SK-N-MC (cell line): ENCODE results near the gene SKOR2.
A peak's percentile ranks its signal among the peaks of the same experiment; 100 is the strongest.
"Not testable (repeated sequence)": the region's sequence is repeated elsewhere in the genome, so short reads cannot be mapped to it uniquely, and the experiment has no call there.

ENCODE experiments used
- DNase-seq: peaks from one replicate; pipeline ENCODE4 v3.0.0-alpha.2; 2011; ENCODE audit warnings: low read depth, low spot score
- H3K27ac ChIP-seq: fragments of 200-600 bp; sonication (generic); 2 replicates; pipeline ENCODE4 v1.5.1; 2016; ENCODE audit warnings: mixed run types
- H3K36me3 ChIP-seq: fragments of 200-600 bp; sonication (generic); 2 replicates; pipeline ENCODE4 v1.6.1; 2017; ENCODE audit warnings: antibody characterized with exemption, low read length, mixed read lengths; ENCODE audit not compliant: insufficient read depth
- H3K4me3 ChIP-seq: fragments of 200-600 bp; sonication (generic); 2 replicates; pipeline ENCODE4 v1.5.1; 2016
- H3K9ac ChIP-seq: fragments of 200-600 bp; sonication (generic); 2 replicates; pipeline ENCODE4 v1.8.0; 2017; ENCODE audit warnings: mixed run types, mixed read lengths; ENCODE audit not compliant: insufficient read length
- H3K9me3 ChIP-seq: fragments of 200-600 bp; sonication (generic); 2 replicates; pipeline ENCODE4 v1.6.1; 2017; ENCODE audit warnings: low read depth, mild to moderate bottlenecking, antibody characterized with exemption, low read length, moderate library complexity, mixed read lengths
- EZH2 ChIP-seq: fragments of 200-600 bp; sonication (generic); IDR thresholded peaks from one replicate; pipeline ENCODE4 v1.6.1; 2017; ENCODE audit warnings: antibody characterized with exemption
- FOXP2 ChIP-seq: optimal IDR thresholded peaks from 2 replicates; pipeline ENCODE3; 2011; ENCODE audit warnings: mild to moderate bottlenecking, moderate library complexity; ENCODE audit not compliant: insufficient read depth; ENCODE audit errors: extremely low read length, control extremely low read depth
- POLR2AphosphoS5 ChIP-seq: IDR thresholded peaks from 2 replicates; pipeline ENCODE4 v1.6.1; 2012; ENCODE audit warnings: mild to moderate bottlenecking, low read depth, low read length, borderline replicate concordance

Gene SKOR2

GRCh38 chr18:47184419-47185050 lies 66.9 kb downstream of the SKOR2 start:
- Histone ChIP-seq H3K36me3 (no peaks in the 10 kb centered on the region), H3K9ac (no peak overlapping the region), H3K4me3 (no peak overlapping the region), H3K9me3 (no peaks in the 10 kb centered on the region), H3K27ac (no peak overlapping the region)
- no peak for DNase-seq
- TF ChIP-seq EZH2 (no peak), FOXP2 (no peak)

- H3K4me3 ChIP-seq, H3K9me3 ChIP-seq, H3K36me3 ChIP-seq, DNase-seq, H3K9ac ChIP-seq, H3K27ac ChIP-seq: not testable (repeated sequence)
These were observed 69.3 kb downstream of the SKOR2 start for GRCh38 chr18:47182156-47182555.

GRCh38 chr18:47180765-47181164 lies 70.7 kb downstream of the SKOR2 start:
- H3K9me3 ChIP-seq = no peaks in the 10 kb centered on the region
- TF ChIP-seq EZH2 = no peak
- TF ChIP-seq POLR2AphosphoS5 = no peak
- no peak for TF ChIP-seq FOXP2
- H3K9ac ChIP-seq = no peak overlapping the region
- no peak for DNase-seq
- H3K36me3 ChIP-seq = no peaks in the 10 kb centered on the region
- no peak overlapping the region for H3K27ac ChIP-seq
- H3K4me3 ChIP-seq = no peak overlapping the region

GRCh38 chr18:47179520-47179919 lies 71.9 kb downstream of the SKOR2 start:
- DNase-seq = no peak

GRCh38 chr18:47175898-47176575 lies 75.4 kb downstream of the SKOR2 start, which contains the start of gene IER3IP1:
Gene IER3IP1, minus strand, starts transcription at chr18:47176364. Its CDS starts 87 bp downstream, at chr18:47176277.
- Histone ChIP-seq H3K9ac (peak within 1 kb of the TSS; percentile 94), H3K36me3 (peaks cover 11% of the 10 kb centered on the region; the same call in 1 of the 2 replicates), H3K9me3 (no peaks in the 10 kb centered on the region), H3K27ac (0 out of 2 replicates have a peak within 1 kb of the TSS, but pooled peaks have one; percentile 48), H3K4me3 (peak within 1 kb of the TSS; percentile 93)
- no peak for TF ChIP-seq EZH2
- TF ChIP-seq POLR2AphosphoS5 = peak; percentile 94
- TF ChIP-seq FOXP2 = no peak
- DNase-seq = peak; percentile 39

More at GRCh38 chr18:47179520-47179919, 71.9 kb downstream of the SKOR2 start:
- Histone ChIP-seq H3K36me3 (no peaks in the 10 kb centered on the region), H3K4me3 (no peak overlapping the region), H3K9me3 (no peaks in the 10 kb centered on the region), H3K27ac (no peak overlapping the region), H3K9ac (no peak overlapping the region)
- no peak for TF ChIP-seq EZH2
- no peak for TF ChIP-seq FOXP2
- no peak for TF ChIP-seq POLR2AphosphoS5

- no peak for TF ChIP-seq FOXP2
- TF ChIP-seq POLR2AphosphoS5 = no peak
- no peak for TF ChIP-seq EZH2
- H3K9ac ChIP-seq = peak overlapping the region; percentile 94
- DNase-seq = no peak
- H3K4me3 ChIP-seq = peak overlapping the region; percentile 93
- H3K9me3 ChIP-seq = no peaks in the 10 kb centered on the region
- H3K27ac ChIP-seq = no peak overlapping the region
- peaks cover 11% of the 10 kb centered on the region; the same call in 1 of the 2 replicates for H3K36me3 ChIP-seq
These were observed 76.1 kb downstream of the SKOR2 start for GRCh38 chr18:47175283-47175897.

- no peak for DNase-seq
These were observed 76.8 kb downstream of the SKOR2 start for GRCh38 chr18:47174545-47175116.

GRCh38 chr18:47172476-47172875 lies 79.0 kb downstream of the SKOR2 start:
- H3K36me3 ChIP-seq = peaks cover 11% of the 10 kb centered on the region; the same call in 1 of the 2 replicates
- no peaks in the 10 kb centered on the region for H3K9me3 ChIP-seq
- H3K4me3 ChIP-seq = no peak overlapping the region
- no peak overlapping the region for H3K9ac ChIP-seq
- no peak for DNase-seq
- H3K27ac ChIP-seq = no peak overlapping the region
- TF ChIP-seq FOXP2 = no peak
- TF ChIP-seq EZH2 = no peak
- no peak for TF ChIP-seq POLR2AphosphoS5

More at GRCh38 chr18:47174545-47175116, 76.8 kb downstream of the SKOR2 start:
- peak overlapping the region; percentile 93 for H3K4me3 ChIP-seq
- H3K27ac ChIP-seq = no peak overlapping the region
- H3K36me3 ChIP-seq = peaks cover 11% of the 10 kb centered on the region; the same call in 1 of the 2 replicates
- TF ChIP-seq FOXP2 (no peak), POLR2AphosphoS5 (no peak), EZH2 (no peak)
- peak overlapping the region; percentile 94 for H3K9ac ChIP-seq
- no peaks in the 10 kb centered on the region for H3K9me3 ChIP-seq
